Prostate gland (tissue), 2 donors: ENCODE results near the gene LLPH.

Experiments
- POLR2A ChIP-seq: fragments of 450-650 bp; IDR thresholded peaks from one replicate; pipeline ENCODE4 v1.6.1; 2016; ENCODE audit warnings: antibody characterized with exemption, mild to moderate bottlenecking
- TF ChIP-seq, protein P1 (sequence below), 4 experiments: fragments of 200-600 bp in 2 of 4; fragments of 450-650 bp in 2 of 4; sonication (generic) in 2 of 4; IDR thresholded peaks; 1 replicate in 3 of 4; 2 replicates in 1 of 4; pipeline ENCODE4 v1.5.1; 2016 to 2019; ENCODE audit warnings: antibody characterized with exemption in 4 of 4, mild to moderate bottlenecking in 2 of 4, moderate library complexity in 2 of 4

GRCh38 chr12:66072135-66072534 is 58.4 kb downstream of the LLPH start:
- TF ChIP-seq, protein P1, sequence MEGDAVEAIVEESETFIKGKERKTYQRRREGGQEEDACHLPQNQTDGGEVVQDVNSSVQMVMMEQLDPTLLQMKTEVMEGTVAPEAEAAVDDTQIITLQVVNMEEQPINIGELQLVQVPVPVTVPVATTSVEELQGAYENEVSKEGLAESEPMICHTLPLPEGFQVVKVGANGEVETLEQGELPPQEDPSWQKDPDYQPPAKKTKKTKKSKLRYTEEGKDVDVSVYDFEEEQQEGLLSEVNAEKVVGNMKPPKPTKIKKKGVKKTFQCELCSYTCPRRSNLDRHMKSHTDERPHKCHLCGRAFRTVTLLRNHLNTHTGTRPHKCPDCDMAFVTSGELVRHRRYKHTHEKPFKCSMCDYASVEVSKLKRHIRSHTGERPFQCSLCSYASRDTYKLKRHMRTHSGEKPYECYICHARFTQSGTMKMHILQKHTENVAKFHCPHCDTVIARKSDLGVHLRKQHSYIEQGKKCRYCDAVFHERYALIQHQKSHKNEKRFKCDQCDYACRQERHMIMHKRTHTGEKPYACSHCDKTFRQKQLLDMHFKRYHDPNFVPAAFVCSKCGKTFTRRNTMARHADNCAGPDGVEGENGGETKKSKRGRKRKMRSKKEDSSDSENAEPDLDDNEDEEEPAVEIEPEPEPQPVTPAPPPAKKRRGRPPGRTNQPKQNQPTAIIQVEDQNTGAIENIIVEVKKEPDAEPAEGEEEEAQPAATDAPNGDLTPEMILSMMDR (IDR thresholded peaks at IDR 0.05): no peak
- TF ChIP-seq POLR2A: no peak
